Measurements from ENCODE around the gene NAV2. TPM values are rescaled to one million over a fixed set of nuclear protein-coding genes. Genes with fewer than 3 reads are reported as not detected.

NAV2 gene
- polyA plus RNA-seq, 4 donors = 22.0 to 58.3 (median 35.5) TPM

DNA sequence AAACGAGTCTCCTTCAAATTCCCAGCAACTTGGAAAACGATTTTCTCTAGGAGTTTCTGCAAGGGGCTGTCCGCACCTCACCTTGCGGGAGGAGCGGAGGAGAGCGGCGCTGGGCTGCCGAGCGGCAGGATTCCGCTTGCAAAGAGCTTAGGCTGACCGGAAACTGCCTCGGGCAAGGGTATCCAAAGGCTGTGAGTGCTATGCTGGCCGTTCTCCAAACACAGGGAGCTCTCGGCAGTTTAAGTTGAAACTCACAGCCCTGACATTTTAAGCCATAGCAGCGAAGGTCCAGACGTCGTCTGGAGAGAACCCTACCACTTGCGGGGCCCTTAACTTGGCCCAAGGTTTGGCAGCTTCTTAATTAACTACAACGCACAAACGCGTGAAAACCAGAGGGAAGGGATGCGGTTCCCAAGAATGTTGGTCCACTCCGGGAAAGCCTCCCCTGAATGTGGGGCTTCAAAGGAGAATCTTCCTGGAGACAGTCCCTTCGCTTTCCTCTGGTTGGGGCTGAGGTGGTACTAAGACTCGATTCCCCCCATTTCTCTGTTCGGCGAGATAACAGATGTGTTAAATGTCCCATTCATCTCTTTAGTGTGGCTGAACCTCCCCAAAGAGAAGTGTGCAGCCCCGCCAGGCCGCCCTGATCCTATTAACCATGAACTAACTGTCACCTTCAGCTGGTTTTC, 448.7 kb downstream of the NAV2 start:
- DNase-seq (ENCODE audit: low read depth in 4 of 4, low spot score in 3 of 4) = no peak

DNA sequence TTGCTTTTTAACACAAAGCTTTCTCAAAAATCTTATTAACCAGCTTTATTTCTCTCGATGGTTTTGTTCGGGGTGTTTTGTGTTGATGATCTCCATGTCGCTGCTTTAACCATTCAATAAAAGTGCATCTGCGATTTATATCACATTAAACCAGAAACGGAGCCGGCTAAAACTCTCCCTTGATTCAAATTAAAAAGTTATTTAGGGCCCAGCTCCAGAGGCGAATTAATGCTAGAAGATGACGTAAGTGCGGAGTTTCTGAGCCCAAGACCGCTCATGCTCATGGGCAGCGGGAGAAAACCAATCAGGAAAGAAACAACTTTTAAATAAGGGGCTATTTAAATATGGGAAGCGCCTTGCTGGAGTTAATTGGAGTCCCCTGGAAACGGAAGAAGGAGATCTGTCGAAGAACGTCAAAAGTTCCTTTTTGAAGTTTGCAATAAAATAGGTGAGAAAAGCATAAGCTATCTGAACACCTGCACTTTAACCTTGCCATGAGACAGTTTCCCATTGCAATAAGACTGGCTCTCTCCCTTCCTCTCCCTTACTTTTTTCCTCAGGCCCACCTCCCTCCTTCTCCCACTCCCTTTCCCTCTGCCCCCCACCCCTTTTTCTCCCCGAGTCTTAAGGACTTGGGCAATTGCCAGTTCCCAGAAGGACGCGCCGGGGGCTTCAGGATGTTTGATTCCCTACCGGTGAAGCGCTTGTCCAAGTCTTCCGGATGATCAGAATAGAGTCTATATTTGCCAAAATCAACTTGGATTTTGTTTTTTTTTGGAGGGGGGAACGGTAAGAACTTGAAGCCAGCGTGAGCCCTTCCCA, 449.5 kb downstream of the NAV2 start:
- DNase-seq (ENCODE audit: low read depth in 4 of 4, low spot score in 3 of 4) = no peak

GRCh38 chr11:20162824-20163782, 450.5 kb downstream of the NAV2 start:
- DNase-seq (ENCODE audit: low read depth in 4 of 4, low spot score in 3 of 4) = no peak

DNA sequence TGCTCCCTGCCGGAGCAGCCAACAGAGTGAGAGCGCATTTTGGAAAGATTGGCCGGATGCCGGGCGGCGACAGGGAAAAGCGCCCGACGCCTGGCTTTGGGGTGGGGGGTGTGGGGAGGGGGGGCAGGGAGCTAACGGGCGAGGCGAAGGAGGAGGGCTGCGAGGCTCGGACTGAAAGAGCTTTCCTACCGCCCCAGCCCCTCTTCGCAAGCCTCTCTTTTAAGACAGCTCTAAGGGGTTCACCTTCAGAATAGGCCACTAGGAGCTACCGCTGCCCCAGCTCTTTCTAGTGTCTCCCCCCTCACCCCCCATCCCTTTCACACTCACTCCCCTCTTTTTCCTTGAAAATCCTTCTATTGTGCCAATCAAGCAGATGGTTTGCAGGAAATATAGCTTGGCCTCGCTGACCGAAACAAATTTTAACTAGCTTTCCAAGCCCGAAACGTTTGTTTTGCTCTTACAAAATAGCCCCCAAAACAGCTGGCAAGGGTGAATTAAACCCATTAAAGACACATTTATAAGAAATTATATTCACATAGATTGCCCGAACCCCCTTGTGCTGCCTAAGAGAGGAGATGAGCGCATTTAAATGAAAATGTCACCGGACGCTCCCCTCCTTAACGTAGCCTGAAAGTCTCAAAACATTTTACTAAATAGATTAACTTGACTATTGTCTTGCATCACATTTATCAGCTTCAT, 451.3 kb downstream of the NAV2 start:
- no peak for DNase-seq (ENCODE audit: low read depth in 4 of 4, low spot score in 3 of 4)

All from left renal pelvis (tissue), 4 donors.